Stimulated activated CD4-positive, alpha-beta T cell treated with anti-CD3 and anti-CD28 coated beads, TNF-alpha, amount 100 ng/mL, for 4 hours (primary cell): ENCODE data around the gene SEL1L3.

ENCODE experiments used
- DNase-seq, 3 experiments: peaks; one replicate each; pipeline ENCODE4 v3.0.0-alpha.2; 2020; ENCODE audit warnings: low read depth in 3 of 3

SEL1L3 gene

DNA sequence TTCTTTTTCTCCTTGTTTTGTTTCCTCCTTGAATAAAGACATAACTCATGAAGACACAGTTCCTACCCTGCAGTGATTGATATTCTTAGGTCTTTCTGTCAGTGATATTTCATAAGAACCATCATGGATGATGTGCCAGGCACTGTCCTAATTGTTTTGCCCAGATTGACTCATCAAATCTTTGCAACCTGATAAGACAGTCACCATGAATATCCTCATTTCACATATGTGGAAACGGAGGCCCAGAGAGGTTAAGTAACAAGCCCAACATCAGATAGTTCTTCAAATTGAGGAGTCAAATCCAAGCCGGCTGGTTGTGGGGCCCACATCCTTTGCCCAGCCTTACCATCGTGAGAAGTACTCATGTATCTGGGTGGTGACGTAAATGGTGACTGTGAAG is 69.9 kb downstream of the SEL1L3 start:
- no peak for DNase-seq

DNA sequence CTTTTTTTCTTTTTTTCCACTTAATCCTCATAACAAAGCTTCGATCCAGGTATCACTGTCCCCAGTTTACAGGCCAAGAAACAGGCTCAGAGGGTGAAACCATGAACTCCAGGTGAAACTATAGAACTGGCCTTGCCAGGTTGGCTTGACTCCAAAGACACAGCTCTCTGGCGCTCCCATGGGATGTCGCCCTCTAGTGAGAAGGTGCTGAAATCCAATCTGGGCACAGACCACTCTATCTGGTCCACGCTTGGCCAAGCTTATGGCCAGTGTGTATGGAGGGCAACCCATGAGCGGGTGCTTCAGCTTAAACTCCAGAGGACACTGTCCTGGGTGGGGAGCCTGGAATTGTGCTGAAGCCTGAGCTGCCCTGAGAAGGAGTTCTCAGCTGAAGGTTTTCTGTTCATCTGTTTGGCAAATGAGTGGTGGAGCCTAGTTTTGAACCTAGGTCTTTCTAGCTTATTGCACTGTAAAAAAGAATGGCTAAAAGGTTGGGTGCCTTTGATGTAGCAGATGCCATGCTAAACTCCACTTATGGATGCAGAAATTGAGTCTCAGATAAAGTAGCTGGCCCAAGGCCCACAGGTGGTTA is 70.5 kb downstream of the SEL1L3 start:
- DNase-seq = no peak

DNA sequence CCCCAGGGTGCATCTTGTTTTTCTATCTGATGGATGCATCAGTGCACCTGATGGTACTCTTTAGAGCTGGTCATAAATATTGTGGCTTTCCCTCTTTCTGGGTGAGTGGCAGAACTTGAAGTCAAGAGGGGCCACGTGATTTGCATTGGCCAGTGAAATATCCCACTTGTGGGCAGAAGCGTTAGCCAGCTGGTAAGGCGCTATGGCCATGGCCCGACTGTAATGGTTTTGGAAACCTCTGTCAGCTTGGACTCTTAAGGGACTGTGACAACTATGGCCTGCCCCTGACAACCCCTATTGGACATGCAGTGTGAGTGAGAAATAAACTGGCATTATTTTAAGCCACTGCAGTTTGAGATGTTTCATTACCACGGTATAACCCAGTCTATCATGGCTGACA is 72.8 kb downstream of the SEL1L3 start:
- DNase-seq = no peak

DNA sequence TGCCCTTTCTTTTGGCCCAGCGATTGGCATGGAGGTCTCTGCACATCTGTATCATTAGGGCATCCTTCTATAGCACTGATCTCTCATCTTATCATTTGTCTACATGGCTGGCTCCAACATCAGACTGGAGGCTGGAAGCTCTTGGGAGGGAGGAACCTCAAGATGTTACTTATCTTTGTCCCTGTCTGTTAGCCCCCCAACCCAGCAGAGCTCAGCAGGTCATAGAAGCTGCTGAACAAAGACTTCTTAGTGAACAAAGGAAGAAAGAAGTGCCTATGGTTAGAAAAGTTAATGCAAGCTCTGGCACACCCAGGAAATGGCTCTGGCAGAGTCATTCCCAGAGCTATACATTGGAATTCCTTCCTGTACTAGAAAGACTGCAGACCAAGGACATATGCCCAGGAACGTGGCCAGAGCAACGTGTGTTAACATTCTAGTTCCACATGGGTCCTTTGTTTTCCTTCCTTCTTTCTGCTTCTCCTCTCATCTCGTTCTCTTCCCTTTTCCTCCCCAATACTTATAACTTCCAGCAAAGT is 74.0 kb downstream of the SEL1L3 start:
- DNase-seq = no peak

DNA sequence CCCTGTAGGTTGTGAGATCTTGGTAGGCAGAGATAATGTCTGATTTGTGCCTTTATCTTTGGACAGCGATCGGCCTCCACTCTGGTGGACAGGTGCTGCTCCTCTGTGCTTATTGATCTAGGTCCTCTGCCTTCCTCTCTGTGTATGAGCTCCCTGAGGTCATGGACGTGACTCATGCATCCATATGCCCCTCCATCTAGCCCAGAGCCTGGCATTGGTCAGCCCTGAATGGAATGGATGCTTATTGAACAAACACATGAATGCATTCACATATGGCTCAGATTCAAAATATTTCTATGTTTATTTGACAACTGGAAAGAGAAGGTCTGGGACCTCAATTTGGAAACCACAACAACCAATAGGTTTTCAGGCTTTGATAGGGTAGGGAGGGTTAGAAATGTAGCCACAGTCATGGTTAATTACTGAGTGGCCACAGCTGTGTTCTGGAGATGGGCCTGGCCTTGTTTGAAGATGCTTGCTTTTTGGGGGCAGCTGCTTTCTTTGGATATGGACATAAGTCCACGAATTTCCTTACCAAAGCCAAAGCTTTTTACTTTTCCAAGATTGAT is 76.2 kb downstream of the SEL1L3 start:
- DNase-seq = no peak

DNA sequence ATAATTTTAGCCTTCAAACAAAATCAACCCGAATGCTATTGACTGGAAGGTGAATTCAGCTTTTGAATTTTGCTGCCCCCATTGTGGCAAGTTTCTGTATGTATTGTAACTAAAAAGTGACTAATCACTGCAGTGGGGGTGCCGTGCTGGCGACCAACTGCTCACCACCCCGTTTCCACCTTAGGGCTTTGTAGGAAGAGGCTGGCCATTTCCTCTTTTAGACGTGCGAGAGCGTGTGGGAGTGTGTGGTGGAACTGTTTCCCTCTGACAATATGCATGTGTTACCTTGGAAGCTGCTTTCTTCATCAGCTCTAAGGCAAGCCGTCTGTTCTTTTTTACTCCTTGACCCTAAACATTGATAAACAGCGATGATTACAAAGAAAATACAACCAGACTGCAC is 78.8 kb downstream of the SEL1L3 start:
- DNase-seq = no peak

DNA sequence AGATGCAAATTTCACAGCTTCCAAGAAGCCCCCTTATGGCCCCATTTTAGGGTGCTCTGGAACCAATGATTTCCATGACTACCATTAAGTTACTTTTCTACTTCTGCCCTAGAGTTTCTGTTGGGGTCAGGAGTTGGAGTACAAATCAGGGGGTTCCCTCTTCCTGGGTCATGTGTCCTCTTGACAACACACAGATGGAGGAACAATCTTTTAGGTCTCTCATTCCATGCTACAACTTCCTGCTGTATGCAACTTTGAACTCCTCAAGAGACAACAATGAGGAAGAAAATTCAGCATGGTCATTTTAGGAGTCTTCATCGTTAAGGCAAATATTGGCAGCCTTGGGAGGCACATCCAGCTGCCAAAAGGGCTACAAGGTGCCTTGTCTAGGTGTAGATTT is 79.7 kb downstream of the SEL1L3 start:
- DNase-seq = no peak

DNA sequence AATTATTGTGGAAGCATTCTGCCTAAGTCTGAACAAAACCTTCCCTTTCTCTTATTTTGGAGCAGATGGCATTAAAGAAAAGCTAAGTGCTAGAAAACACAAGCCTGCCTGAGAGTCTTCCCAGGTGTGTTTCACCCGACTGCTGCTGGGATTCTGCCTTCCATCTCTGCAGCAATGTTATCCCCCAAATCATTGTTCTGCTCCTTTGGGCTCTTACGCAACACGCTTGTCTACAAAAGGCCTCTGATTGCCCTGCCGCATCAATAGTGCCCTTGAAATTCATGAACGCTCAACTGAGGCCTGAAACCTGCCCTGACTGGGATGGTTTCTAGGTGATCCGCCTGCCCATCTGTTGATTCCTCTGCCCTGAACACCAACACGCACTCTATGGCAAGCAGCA is 80.3 kb downstream of the SEL1L3 start:
- no peak for DNase-seq

DNA sequence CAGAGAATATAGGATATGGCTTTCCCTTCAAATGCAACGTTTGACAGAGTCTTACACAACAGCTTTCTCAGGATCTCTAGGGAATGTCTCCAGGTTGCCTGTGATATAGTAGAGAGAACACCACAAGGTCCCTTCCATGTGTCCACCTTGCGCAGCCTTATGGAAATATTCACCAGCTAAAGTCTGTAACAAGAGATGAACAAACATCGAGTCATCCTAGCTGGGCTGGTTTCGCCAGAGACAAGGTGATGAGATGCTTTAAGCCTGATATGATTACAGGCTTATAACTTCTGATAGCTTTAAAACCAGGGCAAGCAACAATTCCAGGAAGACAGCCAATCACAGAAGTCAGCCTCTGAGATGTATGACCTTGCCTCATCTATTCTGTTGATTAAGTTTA is 83.8 kb downstream of the SEL1L3 start:
- DNase-seq = no peak

DNA sequence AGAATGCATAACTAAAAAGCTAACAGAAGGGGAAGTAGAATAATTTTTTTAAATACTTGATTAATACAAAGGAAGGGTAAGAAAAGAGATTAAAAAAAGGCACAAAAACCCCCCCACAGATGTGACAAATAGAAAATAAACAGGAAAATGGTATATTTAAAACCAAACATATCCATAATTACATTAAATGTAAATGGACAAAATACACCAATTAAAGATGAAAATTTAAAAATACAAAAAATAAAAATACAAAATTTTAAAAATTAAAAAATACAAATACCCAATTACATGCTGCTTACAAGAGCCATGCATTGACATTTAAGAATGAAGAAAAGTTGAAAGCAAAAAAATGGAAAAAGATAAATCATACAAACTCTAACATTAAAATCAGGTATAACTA is 86.0 kb downstream of the SEL1L3 start:
- no peak for DNase-seq

DNA sequence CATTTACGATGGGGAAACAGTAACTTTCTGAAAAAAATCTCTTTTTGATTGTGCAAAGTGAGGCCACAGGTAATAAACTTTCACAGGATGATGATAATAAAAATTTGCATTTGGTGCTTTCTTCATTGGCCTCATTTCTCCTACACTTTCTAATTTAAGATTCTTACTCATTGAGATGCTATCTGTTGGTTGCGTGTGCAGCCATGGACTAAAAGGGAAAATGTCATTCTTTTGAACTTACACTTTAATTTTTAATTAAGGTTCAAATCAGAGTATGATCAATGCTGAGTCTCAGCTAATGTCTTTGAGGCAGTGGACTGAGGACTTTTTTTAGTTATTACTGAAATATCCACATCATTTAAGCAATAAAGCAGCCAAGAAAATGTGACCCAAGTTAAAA is 87.6 kb downstream of the SEL1L3 start:
- DNase-seq = no peak

DNA sequence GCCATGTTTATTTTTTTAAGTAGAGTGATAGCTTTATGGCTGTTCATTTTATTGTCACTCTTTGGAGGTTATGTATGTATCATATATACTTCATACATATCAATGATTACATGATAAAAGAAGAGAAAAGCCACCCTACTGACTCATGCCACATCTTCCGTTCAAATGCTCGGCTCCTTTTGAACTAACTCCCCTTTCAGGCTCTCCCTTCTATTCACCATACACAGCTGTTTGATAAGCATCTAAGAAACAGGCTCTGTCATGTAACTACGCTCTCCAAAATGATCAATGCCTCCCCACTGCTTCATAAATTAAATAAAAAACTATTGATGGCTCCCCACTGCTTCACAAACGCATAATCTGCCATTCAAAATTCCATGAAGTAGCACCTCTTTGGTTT is 89.4 kb downstream of the SEL1L3 start:
- no peak for DNase-seq

DNA sequence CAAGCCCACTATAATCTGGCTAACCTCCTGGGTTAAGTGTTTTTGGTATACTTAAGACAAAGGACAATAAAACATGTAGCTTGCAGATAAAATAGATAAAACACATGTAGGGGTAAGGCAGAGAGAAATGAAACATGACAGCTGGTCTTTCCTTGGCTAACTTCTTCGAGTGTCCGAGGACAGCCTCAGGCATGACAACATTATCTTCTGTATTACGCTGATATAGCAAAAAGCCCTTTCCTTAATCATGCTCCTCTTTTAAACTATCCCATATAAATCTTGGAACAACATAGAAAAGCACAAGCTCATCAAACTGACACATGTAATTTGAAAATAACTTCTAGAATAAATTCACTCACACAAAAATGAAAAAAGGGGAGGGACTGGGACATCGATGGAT is 91.1 kb downstream of the SEL1L3 start:
- DNase-seq = no peak

DNA sequence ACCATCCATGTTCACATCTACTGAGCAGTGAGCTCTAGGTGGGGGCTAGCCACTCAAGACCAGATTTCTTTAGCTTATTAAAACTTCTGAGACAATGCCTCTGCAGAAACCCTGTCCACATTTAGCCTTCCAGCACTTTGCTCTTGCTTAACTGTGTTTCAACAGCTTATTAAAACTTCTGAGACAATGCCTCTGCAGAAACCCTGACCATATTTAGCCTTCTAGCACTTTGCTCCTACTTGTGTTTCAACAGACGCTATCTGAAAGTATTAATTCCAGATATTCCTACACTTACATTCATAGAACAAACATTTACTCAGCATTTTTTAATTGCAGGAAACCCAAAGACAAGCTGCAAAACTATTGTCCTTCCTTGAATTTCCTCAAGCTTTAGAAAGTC is 91.9 kb downstream of the SEL1L3 start:
- DNase-seq = no peak

DNA sequence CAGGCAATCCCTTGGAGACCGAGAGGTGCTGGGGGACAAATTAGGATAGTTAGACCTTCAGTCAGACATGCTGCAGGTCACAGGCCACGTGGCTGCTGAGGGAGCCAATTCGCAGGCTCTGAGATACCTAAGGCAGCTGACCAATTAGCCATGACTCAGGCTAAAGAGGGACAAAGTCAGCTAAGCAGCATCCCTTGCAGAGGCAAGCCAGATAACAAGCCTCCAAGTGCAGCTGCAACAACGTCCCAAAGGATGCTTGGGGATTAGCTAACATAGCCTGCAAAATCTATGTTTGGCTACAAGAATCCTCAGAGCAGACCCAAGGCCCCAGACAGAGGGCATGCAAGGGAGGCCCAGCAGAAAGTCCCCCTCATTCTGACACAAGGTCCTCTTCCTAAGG is 93.5 kb downstream of the SEL1L3 start:
- DNase-seq = no peak

DNA sequence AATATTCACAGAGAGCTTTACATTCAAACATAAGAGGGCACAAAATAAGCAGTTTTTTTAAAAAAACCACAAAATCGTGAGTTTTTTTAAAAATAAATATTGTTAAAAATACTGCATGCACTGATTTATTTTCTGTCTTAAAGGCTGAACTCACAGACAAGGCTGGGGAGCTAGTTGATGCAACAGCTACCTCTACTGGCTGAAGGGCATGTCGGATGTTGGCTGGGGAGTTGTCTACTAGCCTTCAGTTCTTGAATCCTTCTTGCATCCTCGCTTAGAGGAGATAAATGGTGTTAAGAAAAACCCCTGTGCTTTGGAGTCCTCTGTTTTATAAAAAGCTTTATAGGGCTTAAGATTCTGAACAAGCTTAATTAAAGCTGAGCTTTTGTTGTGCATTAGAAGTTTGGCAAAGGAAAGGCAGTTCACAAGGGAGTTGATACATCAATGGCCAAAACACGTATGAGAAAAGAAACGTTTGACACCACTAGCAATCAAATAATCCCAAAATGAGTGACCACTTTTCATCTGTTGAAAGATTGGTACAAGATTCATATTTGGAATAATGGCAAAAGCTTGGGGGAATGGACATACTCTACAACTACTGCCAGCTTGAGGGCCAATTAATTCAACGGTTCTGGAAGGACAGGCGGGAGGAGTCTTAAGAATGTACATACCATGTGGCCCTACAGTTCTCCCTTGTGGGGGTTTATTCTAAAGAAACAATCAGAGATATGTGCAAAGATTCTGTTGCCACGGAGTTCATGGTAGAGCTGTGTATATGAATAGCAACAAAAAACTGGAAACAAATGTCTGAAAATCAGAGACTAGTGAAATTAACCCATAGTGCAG is 94.7 kb downstream of the SEL1L3 start:
- DNase-seq = no peak

DNA sequence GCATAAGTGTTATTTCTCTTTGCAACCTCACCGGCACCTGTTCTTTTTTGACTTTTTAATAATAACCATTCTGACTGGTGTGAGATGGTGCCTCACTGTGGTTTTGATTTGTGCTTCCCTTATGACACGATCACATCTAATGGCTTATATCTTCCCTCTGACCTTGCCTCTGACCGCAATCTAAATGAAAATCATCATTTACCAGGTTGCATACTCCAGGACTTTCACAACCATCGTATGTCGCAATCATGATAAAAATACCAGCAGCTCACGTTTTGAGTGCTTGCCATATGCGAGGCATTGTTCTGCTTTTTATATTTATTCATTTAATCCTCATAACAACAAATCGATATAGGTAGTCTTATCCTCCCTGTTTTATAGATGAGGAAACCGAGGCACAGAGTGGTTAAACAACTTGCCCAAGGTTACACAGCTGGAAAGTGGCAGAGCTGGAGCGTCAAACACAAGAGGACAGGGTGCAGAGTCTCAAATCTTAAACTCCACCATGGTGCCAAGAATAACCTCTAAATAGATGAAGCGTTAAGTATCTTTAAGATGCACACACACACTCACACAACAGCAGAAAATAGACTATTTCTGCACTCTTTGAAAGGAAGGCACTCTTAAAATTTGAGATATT is 102.2 kb downstream of the SEL1L3 start:
- no peak for DNase-seq

DNA sequence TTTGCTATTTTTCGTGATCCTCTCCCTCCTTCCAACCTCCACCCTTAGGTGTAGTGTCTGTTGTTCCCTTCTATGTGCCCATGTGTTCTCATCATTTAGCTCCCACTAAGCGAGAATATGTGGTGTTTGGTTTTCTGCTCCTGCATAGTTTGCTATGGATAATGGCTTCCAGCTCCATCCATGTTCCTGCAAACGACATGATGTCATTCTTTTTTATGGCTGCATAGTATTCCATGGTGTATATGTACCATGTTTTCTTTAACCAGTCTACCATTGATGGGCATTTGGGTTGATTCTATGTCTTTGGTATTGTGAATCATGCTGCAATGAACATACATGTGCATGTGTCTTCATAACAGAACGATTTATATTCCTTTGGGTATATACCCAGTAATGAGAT is 102.7 kb downstream of the SEL1L3 start:
- no peak for DNase-seq

DNA sequence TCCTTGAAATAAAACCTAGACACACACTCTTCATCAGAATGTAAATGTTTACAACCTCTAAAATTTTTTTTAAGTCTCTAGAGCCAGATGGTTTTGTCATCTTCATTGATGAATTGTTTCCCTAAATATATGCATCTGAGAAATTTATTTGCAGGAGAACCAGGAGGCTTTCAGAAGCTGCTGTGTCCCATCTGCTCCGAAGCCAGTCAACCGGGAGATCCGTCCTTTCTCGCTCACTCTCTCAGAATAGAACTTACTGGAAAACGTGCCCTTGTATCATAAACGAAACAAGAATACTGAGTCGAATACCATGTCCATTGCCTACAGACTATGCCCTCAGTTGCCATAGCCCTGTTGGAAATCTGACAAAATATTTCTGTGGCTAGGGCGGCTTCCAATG is 103.7 kb downstream of the SEL1L3 start:
- no peak for DNase-seq

DNA sequence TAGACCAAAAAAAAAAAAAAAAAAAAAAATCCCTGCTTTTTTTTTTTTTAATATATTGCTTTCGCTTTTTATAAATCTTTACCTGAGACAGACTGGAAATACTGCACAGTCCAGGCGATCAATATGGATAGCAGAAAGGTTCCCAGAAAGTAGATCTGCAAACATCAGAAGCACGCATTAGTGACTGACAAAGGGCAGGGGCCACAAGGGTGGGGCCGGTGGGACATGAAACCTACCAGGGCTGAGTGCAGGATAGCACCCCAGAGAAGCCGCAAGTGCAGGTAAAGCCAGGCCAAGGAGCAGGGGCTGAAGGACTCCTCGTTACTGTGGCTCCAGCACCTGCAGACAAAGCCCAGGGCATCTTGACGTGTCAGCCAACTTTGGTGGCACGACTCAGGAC is 105.3 kb downstream of the SEL1L3 start:
- DNase-seq = no peak

DNA sequence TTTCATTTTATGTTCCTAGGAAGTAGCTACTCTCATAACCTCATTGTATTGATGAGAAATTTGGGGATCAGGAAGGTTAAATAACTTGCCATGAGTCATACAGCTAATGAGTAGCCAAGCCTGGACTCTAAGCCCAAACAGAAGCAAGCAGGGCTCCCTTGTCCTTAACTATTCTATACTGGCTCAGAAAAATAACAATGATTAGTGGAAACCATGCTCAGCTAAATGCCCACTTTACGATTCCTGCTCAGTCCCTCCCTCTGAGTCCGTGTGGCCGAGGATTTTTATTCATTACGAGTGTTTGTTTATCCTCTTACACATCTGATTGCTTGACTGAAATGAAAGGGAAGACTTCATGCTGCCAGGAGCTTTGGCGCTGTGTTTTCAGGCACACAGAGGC is 106.3 kb downstream of the SEL1L3 start:
- DNase-seq = no peak

DNA sequence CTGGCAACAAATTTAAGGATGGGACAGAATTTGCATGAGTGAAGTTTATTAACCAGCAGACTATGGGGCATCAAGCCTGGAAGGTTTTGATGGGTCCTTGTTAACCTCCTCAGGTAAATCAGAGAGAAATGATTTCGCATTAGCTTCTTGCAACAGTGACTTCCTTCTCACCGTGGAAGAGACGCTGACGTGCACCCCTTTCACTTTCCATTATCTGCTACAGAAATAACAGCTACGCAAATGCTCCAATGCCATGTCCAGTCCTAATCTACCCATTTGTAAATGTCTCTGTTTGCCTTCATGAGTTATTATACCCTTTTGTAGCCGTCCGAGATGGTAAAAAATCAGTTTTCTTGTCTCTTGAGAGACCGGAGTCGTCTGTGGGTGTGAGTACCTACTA is 106.9 kb downstream of the SEL1L3 start:
- no peak for DNase-seq

DNA sequence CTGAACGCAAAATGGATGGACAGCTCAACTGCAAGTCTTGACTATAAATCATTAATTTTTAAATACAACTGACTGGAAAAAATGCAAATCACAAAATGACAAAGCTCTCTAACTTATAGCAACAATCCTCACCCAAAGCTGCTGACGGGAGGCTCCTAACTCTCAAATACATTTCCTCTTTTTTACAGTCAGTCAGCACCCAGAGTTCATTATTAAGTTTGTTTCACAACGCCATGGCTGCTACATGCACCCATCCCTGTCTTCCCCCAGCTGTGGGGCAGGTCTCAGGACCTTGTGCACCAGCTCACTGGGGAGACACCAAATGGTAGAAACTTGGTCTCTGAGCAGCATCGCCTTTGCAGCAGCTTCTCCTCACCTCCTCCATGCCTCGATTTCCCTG is 109.5 kb downstream of the SEL1L3 start:
- DNase-seq = no peak
